Measurements from ENCODE around the gene GUCY1A2.

Gene GUCY1A2

DNA sequence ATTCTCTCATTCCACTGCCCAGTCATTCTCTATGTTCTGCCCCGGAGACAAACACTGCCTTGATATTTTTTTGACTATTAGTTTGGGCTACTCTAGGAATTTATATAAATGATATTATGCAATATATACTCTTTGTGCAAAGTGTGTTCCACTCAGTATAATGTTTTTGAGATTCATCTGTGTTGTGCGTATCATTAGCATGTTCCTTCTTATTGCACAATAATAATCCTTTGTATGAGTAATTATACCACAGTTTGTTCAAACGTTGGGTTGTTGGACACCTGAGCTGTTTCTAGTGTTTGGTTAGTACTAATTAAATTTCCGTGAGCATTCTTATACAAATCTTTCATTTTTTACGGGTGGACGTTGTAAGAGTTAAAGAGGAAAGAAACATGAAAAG lies 390.6 kb downstream of the GUCY1A2 start:
- Histone ChIP-seq H3K27ac (ENCODE audit: low read length) (no peak overlapping the region), H3K4me3 (ENCODE audit: low read length) (no peak overlapping the region), H3K9me3 (ENCODE audit: control insufficient read depth, insufficient read depth, low read length) (no peaks in the 10 kb centered on the region), H3K27me3 (ENCODE audit: control insufficient read depth, insufficient read depth, low read length) (no peaks in the 10 kb centered on the region), H3K4me1 (ENCODE audit: control insufficient read depth, insufficient read depth, low read length) (no peaks in the 10 kb centered on the region), H3K36me3 (ENCODE audit: control insufficient read depth, insufficient read depth, low read length) (no peaks in the 10 kb centered on the region)
- WGBS (ENCODE audit: insufficient coverage, insufficient read length) = no CpG with 5 or more reads among the region's 6 CpGs
- no peak for DNase-seq (ENCODE audit: low read depth, low spot score)

DNA sequence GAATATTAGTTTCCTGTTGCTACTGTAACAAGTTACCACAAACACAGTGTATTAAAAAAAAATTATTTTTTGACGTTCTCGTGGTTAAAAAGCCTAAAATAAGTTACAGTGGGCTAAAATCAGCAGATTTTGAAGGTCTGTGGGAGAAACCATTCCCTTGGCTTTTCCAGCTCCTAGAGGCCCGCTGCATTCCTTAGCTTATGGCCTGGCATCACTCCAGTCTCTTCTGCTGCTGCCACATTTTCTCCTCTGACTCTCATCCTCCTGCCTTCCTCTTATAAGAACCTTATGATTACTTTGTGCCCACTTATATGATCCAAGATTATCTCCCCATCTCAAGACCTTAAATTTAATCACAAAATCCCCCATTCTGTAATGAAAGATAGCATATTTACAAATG lies 392.7 kb downstream of the GUCY1A2 start:
- DNase-seq (ENCODE audit: low read depth, low spot score) = no peak
- no peak overlapping the region for H3K4me3 ChIP-seq (ENCODE audit: low read length)
- H3K4me1 ChIP-seq (ENCODE audit: control insufficient read depth, insufficient read depth, low read length) = no peaks in the 10 kb centered on the region
- no peaks in the 10 kb centered on the region for H3K36me3 ChIP-seq (ENCODE audit: control insufficient read depth, insufficient read depth, low read length)
- no CpG with 5 or more reads among the region's 3 CpGs for WGBS (ENCODE audit: insufficient coverage, insufficient read length)
- H3K9me3 ChIP-seq (ENCODE audit: control insufficient read depth, insufficient read depth, low read length) = no peaks in the 10 kb centered on the region
- H3K27me3 ChIP-seq (ENCODE audit: control insufficient read depth, insufficient read depth, low read length) = no peaks in the 10 kb centered on the region
- no peak overlapping the region for H3K27ac ChIP-seq (ENCODE audit: low read length)

DNA sequence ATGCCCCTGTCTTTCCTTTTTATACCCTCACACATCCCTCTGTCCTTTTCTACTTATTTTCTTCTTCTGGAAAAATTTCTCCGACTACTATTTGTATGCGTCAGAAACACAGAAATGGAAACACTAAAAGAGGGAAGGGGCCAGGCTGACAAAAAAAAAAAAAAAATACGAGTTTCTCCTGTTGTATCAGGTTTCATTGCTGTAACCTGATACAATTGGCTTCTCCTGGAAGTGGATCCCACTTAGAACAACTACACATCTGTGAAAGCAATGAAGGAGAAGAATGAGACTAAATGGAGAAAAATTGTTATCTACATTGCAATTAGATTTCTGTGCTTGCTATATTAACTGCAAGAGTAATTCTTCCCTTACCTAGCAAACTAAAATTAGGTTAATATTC lies 393.9 kb downstream of the GUCY1A2 start:
- Histone ChIP-seq H3K4me3 (ENCODE audit: low read length) (no peak overlapping the region), H3K27ac (ENCODE audit: low read length) (no peak overlapping the region), H3K9me3 (ENCODE audit: control insufficient read depth, insufficient read depth, low read length) (no peaks in the 10 kb centered on the region), H3K36me3 (ENCODE audit: control insufficient read depth, insufficient read depth, low read length) (no peaks in the 10 kb centered on the region), H3K4me1 (ENCODE audit: control insufficient read depth, insufficient read depth, low read length) (no peaks in the 10 kb centered on the region), H3K27me3 (ENCODE audit: control insufficient read depth, insufficient read depth, low read length) (no peaks in the 10 kb centered on the region)
- WGBS (ENCODE audit: insufficient coverage, insufficient read length) = no CpG with 5 or more reads among the region's 3 CpGs
- no peak for DNase-seq (ENCODE audit: low read depth, low spot score)

Data from iPS DF 6.9 (cell line).